ENCODE measurements around the gene NR5A1.

The NR5A1 gene

DNA sequence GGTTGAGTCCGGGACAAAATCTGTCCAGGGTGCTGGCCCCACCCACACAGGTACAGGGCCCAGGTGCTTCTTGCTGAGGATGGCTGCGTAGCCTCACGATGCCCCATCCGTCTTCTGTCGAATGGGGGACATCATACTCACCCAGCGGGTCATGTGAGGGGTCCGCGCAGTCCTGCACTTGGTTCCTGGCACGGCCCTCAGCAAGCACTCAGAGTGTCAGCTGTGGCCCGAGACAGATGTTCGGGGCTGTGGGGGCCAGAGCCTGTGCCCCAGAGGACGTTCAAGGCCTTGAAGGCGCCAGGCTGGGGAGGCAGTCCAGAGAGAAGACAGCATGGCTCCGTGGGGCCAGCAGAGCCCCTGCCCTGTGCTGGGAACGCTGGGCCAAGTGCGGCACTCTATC, 27.8 kb downstream of the NR5A1 start:
- no peak for DNase-seq

DNA sequence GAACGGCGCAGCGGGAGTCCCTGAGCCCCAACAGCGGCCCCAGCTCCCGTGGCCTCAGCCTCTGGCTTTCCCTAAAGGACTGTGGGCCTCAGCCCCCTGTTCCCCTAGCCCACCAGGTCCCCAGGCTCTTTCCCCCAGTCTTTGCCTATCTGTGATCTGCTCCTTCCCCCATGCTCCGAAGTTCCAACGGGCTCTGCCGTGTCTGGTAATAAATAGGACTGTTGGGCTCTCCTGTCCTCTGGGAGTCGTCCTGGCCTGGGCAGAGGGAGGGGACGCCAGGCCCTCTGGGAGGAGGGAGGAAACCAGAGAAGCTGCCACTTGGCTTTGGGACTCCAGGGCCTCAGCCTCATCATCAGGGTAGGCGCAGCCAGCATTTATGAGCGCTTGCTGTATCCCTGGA, 28.8 kb downstream of the NR5A1 start:
- DNase-seq = peak; percentile 56

DNA sequence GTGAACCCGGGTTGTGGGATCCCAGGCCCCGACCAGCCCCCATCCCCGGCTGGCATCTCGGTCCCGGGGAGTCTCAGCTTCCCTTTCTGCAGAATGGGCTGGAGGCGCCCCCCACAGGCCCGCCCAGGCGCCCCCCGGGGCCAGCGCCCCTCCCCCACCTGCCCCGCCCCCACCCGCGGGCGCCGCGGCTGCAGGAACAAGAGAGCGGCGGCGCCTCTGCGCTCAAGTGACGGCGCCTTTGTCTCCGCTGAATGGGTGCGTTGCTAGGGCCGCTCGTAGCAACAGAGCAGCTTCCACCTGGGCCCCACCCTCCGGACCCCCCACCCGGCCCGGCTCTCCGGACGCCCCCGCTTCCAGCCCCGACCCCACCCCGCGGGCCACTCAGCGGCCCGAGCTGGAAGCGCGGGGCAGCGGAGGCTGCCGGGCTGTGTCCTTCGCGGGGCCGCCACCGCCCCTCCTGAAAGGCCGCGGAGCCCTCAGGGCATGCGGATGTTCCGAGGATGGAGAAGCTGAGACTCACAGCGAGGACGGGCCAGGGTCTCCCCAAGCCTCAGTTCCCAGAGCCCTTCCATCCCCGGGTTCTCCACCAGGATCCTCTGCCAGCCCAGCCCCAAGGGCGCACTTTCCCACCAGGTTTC, 29.4 kb downstream of the NR5A1 start:
- peak; percentile 73 for DNase-seq

DNA sequence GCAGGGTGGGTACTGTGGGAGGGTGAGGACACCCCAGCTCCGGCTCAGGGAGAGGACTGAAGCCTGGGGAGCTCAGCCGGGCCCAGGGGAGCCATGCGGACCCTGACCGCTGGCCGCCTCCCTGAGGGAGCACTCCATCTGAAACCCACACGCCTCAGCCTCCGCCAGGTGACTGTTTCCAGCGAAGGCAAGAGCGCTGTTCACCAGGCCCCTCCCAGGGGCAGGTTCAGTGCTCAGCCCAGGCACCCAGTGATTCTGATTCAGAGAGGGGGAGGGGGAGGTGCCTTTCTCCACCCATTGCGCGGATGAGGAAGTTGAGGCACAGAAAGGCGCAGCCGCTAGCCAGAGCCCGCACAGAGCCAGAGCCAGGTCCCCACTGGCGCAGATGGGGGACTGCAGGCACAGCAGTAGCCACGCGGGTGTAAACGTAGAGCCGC, 30.0 kb downstream of the NR5A1 start:
- peak; percentile 61 for DNase-seq

DNA sequence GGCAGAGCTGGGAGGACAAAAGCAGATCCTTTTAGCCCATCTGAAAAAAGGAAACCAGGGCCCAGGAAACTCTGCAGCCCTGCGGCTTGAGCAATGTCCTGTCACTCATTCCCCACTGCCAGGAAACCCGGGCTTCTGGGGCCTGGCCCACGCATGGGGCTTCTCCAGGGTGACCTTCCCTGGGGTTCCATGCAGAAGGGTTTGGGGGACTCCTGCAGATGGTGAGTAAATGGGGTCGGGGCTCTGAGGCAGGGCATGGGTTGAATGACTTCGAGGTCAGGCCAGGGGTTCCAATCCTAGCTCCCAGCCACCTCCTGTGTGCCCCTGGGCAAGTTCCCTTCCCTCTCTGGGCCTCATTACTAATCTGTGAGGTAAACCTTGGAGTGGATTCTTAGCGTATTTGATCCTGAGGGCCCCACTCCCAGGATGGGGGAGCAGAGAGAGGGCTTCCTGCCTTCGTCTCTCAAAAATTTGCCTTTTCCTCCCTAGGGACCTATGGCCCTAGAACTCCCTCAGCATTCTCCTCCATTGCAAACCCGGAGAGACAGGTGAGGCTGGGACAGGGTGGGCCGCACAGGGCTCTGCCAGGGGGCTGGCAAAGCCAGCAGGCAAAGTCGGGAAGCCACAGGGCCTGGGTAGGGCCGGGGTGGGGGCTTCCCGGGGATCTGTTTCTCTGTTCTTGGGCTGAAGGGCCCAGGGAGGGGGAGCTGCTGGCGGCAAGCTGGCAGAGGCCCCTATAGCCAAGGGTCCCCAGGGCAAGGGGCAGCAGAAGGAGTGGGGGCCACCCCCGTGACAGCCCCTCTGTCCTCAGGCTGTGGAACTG, 31.1 kb downstream of the NR5A1 start:
- DNase-seq = no peak

DNA sequence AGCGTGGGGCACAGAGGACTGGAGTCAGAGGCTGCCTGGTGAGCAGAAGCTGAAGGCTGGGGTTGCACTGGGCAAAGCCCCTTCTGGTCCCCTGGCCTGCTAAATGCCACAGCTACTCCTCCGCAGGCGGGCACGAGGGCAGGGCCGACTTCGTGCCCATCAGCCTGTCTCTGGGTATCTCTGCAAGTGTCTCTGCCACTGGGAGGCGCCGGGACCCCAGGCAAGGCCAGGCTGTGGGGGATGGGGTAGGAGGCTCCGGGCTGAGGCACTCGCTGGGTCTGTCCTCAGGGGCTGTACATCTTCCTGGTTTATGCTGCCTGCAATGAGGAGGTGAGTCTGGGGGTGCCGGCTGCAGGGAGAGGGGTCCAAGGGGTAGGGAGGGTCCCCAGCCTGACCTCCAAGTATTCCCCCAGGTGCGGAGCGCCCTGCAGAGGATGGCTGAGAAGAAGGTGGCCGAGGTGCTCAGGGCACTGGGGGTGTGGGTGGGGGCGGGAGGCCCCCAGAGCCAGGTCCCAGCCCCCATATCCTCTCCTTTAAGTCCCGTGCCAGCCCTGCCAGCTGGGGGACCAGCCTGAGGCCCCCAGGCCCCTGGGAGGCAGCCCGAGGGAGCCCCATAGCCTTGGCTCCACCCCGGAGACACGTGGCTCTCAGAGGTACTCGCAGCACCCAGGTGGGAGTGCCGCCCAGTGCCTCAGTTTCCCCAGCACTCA, 31.9 kb downstream of the NR5A1 start:
- peak; percentile 9 for DNase-seq

DNA sequence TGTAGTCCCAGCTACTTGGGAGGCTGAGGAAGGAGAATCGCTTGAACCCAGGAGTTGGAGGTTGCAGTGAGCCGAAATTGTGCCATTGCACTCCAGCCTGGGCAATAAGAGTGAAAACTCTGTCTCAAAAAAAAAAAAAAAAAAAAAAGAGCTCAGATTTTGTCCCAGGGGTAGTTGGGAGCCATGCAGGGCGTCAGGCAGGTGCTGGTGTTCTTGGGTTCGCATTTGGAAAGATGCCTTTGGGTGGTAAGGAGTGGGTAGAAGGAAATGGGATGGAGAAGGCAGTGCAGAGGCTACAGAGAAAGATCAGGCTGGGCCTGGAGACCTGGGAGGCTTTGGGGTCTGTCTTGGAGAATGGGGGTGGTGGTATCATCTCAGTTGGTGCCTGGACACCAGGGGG, 33.0 kb downstream of the NR5A1 start:
- DNase-seq = no peak

DNA sequence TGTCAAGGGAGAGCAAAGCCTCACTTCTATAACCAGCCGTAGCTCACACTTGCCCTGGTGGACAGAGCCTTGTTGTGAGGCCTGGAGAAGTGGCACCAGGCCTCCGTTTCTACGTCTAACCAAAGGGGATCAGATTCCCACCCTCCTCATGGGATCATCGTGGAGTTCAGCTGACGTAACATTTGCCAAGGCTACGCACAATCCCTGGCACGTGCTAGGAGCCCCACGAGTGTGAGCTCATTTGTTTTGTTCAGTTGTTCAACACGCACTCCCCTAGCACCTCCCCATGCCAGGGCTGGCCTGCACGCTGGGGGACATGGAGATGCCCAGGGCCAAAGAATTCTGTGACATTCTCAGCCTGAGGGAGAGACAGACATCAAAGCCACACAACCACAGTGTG, 33.9 kb downstream of the NR5A1 start:
- DNase-seq = no peak

DNA sequence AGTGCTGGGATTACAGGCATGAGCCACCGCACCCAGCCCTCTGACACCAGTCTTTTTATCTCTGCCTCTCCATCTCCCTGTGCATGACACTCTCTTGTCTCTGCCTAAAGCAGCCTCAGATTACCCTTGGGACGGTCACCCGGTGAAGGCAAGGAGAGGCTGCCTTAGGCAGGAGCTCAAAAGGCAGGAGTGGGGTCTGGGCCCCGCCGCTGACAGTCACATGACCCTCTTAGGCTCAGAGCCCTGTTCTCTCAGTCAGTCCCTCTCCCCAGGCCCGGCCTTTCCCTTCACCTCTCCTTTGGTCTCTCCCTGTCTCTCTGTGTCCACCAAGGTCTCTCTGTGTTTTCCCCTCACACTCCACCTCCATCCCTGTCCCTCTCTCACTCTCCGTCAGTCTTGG, 34.4 kb downstream of the NR5A1 start:
- DNase-seq = no peak

DNA sequence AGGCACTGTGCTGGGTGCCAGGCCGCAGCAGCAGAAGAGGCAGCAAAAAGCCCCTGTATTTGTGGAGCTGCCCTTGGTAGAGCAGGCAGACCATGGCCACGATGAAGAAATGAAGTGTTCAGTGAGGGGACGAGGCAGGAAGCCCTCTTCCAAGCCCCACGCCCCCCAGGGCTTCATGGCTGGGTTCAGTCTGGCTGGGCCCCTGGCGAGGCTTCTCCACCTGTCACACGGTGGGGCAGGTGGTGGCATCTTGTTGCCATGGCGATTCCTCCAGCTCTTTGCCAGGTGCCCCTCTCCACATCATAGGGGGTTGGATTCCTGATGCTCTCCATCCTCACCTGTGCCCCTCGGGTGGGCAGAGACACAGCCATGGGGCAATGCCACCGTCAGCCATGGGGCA, 35.4 kb downstream of the NR5A1 start:
- no peak for DNase-seq

DNA sequence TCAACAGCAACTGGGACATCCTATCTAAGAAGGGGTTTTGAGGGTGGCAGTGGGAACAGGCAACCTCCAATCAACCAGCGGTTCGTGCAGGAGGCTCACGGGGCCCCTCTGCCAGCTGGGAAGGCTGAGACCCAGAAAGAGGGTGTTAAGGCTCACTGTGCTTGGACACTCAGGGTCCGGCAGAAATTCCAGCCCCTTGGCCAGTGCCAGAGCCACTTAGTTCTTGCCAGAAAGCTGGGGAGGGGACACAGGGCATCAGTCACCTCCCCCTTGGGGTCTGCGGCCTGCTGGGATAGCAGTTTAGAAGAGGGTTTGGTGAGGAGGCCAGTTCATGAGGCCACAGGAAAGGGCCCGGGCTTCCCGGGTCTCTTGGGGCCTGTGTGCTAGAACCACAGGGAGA, 36.5 kb downstream of the NR5A1 start:
- no peak for DNase-seq

DNA sequence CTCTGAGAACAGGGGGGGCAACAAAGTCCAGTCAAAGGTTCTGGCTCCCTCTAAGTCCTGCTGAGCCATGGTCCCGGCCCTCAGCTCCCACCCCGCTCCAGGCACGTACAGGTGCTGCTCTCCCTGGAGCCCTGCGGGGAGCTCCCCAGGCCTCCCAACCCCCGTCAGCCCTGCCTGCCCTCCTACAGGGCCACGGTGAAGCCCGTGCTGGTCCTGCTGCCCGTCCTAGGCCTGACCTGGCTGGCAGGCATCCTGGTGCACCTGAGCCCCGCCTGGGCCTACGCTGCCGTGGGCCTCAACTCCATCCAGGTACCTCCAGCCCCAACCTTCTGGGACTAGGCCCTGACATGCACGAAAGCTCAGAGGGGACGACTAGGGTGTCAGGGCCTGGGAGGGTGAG, 36.9 kb downstream of the NR5A1 start:
- no peak for DNase-seq

DNA sequence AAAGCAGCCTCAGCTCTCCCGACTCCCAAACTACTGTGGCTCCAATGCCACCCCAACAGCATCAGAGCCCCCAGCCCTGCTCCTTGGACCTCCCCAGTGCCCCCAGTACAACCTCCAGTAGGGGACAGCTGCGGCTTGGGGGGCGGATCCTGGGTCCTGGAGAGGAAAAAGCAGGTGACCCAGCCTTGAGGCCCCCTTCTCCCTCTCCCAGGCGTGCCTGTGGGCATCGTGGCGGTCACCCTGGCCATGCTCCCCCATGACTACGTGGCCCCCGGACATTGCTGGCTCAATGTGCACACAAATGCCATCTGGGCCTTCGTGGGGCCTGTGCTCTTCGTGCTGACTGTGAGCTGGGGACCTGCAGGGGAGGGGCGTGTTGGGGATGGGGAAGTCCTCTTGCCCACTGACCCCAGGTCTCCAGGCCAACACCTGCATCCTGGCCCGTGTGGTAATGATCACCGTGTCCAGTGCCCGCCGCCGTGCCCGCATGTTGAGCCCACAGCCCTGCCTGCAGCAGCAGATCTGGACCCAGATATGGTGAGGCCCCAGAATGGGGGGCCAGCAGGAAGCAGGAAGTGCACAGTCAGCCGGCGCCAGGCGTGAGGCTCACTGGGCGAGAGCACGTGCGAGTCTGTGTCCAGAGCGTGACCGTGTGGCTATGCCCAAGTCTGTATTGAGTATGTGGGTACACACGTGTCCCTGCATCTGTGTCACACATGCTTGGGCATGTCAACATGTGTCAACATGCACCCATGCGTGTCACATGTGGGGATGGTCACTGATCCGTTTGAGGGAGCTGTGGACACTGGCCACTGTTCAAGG, 38.0 kb downstream of the NR5A1 start:
- no peak for DNase-seq

DNA sequence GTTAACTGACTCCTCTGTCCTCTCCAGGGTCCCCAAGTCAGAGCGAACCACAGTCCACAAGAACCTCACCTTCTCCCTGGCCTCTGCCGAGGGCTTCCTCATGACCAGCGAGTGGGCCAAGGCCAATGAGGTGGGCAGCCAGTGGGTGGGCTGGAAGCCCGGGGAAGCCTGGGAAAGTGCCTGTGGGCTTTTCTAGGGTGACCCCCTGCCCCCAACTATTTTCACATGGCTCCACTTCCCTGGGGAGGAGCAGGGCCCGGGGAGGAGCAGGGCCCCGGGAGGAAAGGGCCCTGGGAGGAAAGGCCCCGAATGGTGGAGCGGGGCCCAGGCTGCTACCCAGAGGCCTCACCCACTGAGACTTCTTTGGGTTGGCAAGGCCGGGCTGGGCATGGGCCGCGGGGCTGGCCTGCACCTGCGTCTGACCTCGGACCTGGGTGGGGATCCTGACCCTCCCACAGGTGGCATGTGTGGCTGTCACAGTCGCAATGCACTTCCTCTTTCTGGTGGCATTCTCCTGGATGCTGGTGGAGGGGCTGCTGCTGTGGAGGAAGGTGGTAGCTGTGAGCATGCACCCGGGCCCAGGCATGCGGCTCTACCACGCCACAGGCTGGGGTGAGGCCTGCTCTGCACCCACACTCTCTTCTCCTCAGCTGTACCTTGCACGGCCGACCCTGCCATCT, 39.0 kb downstream of the NR5A1 start:
- DNase-seq = no peak

DNA sequence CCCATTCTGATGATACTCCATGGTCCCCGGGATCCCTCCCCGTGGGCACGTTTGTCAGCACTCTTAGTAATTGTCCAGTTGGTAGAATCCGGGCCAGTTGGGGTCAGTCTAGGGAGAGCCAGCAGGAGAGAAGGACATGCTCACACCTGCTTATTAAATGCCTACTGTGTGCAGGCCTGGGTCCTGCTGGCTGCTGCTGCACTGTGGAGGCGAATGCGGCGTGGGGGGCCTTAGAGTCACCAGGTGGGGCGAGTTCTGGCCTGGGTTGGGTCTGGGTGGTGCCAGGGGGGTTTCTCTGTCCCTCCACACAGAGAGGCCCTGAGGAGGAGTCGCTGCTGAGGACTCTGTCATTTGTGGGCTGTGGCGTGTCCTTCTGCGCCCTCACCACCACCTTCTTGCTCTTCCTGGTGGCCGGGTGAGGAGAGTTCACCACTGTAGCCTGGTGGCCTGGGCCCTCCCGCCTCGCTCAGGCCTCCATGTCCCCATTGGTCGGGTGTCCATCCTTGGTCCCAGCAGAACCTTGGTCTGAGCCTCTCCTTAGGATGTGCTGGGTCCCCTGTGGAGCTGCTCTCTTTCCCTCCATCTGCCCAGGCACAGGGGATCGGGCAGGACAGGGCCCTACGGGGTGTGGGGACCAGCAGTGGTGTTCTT, 39.7 kb downstream of the NR5A1 start:
- no peak for DNase-seq

DNA sequence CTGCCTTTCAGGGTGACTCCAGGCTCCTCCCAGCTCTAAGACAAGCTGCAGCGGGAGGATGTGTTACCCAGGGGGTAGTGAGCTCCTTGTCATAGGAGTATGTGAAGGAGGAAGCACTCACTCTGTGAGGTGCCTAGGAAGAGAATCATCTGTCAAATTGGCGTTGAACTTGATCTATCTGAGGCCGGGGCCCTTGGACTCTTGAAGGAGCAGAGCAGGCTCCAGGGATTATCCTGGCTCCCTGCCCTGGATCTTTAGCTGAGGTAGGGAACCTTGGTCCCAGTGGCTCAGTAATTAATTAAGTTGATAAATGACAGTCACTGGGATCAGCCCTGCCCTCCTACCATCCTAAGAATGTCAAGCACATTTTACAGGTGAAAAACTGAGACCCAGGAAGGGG, 41.5 kb downstream of the NR5A1 start:
- DNase-seq = no peak

DNA sequence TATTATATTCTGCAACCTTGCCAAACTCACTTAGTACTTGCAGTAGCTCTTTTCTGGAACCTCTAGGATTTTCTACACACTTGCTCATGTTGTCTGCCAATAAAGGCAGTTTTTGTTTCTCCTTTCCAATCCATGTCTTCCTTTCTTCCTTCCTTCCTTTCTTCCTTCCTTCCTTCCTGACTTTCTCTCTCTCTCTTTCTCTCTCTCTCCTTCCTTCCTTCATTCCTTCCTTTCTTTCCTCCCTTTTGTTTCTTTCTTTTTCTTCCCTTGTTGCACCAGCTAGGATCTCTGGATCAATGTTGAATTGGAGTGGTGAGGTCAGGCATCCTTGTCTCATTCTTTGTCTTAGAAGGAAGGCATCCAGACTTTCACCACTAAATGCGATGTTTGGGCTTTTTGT, 44.5 kb downstream of the NR5A1 start:
- DNase-seq = no peak

DNA sequence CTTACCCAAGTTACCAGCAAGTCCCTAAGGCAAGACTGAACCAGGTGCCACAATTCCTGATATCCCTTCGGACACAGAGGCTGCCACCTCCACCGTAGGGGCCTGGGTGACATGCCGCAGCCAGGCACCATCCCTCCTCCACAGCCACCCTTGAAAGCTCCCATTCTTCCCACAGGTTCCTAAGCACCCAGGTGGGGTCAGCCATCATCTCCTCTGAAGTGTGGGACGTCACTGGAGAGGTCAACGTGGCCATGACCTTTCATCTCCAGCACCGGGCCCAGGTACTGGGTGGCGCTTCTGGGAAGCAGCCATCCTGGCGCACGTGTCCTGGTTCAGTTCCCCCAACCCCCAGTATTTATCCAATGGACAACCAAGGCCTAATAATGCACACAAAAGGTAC, 48.8 kb downstream of the NR5A1 start:
- DNase-seq = no peak

DNA sequence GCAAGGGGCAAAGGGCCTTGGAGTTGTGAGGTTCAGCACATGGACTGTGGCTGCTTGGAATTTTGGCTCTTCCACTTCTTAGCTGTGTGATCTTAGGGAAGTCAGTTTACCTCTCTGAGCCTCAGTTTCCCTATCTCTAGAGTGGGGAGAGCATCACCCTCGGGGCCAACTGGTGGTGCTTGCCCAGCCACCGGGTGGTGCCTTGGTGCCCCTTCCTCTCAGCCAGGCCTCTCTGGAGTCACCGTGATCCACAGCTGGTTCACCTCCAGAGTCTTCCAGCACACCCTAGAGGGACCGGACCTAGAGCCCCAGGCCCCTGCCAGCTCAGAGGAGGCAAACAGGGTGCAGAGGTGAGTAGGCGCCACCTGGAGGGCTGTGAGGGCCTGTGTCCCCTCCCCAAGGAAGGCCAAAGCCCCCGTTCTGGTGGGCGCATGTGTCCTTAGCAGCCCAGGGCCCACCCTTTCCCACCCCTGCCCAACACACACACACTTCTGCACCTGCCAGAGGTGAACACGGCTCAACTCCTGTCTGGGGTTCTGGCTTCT, 49.2 kb downstream of the NR5A1 start:
- DNase-seq = no peak

DNA sequence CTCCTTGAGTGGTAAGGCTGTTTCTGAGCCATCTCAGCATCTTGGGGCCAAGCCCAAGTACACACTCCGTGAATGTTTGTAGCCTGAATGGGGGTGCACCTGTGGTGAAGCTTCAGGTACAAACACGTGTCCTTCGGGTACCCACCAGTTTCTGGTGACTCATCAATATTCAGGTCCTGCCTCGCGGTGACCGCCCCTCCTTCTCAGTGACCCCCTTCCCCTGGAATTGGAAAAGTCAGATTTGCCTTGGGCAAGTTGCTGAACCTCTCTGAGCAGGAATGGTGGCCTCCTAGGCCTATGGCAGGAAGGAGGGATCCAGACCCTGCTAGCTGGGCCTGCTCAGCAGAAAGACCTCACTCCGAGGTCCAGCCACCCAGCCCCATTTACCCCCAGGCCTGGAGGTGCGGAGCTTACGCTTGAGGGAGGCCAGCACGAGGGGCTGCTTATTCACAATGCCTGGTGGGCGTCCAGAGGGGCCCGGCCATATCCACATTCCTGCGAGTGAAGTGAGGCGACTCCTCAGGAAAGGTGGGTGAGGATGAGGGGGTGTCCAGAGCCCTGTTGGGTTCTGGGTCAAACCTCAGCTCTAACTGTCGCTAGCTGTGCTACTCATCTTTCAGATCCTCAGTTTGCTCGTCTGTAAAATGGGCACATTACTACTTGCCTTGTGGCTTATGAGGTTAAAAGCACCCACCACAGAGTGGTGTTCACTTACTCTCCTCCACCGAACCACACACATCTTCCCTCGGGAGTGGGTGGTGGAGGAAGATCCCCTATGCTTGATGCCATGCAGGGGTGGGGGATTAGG, 49.9 kb downstream of the NR5A1 start:
- DNase-seq = no peak
